CD14-positive monocyte (primary cell): Measurements from ENCODE around the gene CD24. TPM values are rescaled to one million over a fixed set of nuclear protein-coding genes. Genes with fewer than 3 reads are reported as not detected.
A peak's percentile ranks its signal among the peaks of the same experiment; 100 is the strongest.

ENCODE experiments used
- DNase-seq, 3 donors: peaks; one replicate each; pipeline ENCODE4 v3.0.0-alpha.2; 2011 to 2022
- H2AFZ ChIP-seq: 2 replicates; pipeline ENCODE4 v1.6.0; 2012; ENCODE audit warnings: mild to moderate bottlenecking, low read depth, low read length, inconsistent platforms; ENCODE audit not compliant: insufficient read depth, poor library complexity, severe bottlenecking
- H3K27ac ChIP-seq, 2 donors: 1 replicate in 1 of 2; 2 replicates in 1 of 2; pipeline ENCODE4 v1.5.1; 2012 to 2013; ENCODE audit warnings: low read length in 2 of 2, control low read depth in 1 of 2, inconsistent platforms in 1 of 2, low read depth in 1 of 2, mild to moderate bottlenecking in 1 of 2
- H3K27me3 ChIP-seq, 2 donors: one replicate each; pipeline versions ENCODE4 v1.6.0 to v1.6.1; 2011 to 2013; ENCODE audit warnings: low read length in 2 of 2; ENCODE audit not compliant: control insufficient read depth in 2 of 2, insufficient read depth in 2 of 2
- H3K36me3 ChIP-seq, 2 donors: replicated peaks in 1 of 2; 1 replicate in 1 of 2; 2 replicates in 1 of 2; pipeline versions ENCODE4 v1.5.1 to v1.6.1; 2012 to 2013; ENCODE audit warnings: low read length in 2 of 2, control low read depth in 1 of 2, inconsistent platforms in 1 of 2, mild to moderate bottlenecking in 1 of 2; ENCODE audit not compliant: insufficient read depth in 2 of 2, control insufficient read depth in 1 of 2
- H3K4me1 ChIP-seq, 2 donors: 1 replicate in 1 of 2; 2 replicates in 1 of 2; pipeline versions ENCODE4 v1.5.1 to v1.6.1; 2012 to 2013; ENCODE audit warnings: low read length in 2 of 2, control low read depth in 1 of 2, inconsistent platforms in 1 of 2, mild to moderate bottlenecking in 1 of 2, moderate library complexity in 1 of 2; ENCODE audit not compliant: insufficient read depth in 2 of 2, control insufficient read depth in 1 of 2
- H3K4me2 ChIP-seq: replicated peaks from 2 replicates; pipeline ENCODE3; 2012; ENCODE audit warnings: low read length, moderate library complexity, mild to moderate bottlenecking; ENCODE audit not compliant: poor library complexity, severe bottlenecking; ENCODE audit errors: extremely low read depth
- H3K4me3 ChIP-seq, 3 experiments: fragments of 200-600 bp in 1 of 3; sonication (generic) in 1 of 3; replicated peaks in 1 of 3; 1 replicate in 2 of 3; 2 replicates in 1 of 3; pipeline ENCODE4 v1.5.1; 2011 to 2013; ENCODE audit warnings: low read length in 3 of 3, mild to moderate bottlenecking in 3 of 3, control low read depth in 2 of 3, low read depth in 2 of 3, inconsistent platforms in 1 of 3, moderate library complexity in 1 of 3
- H3K79me2 ChIP-seq: 2 replicates; pipeline ENCODE4 v1.6.0; 2012; ENCODE audit warnings: mild to moderate bottlenecking, control low read depth, inconsistent platforms, low read length, moderate library complexity; ENCODE audit not compliant: insufficient read depth
- H3K9ac ChIP-seq: 2 replicates; pipeline ENCODE4 v1.6.0; 2017; ENCODE audit warnings: low read length, mild to moderate bottlenecking; ENCODE audit not compliant: insufficient read depth, poor library complexity, severe bottlenecking
- H3K9me3 ChIP-seq, 2 donors: replicated peaks in 1 of 2; 1 replicate in 1 of 2; 2 replicates in 1 of 2; pipeline versions ENCODE4 v1.5.1 to v1.6.1; 2012 to 2013; ENCODE audit warnings: low read length in 2 of 2, control low read depth in 1 of 2; ENCODE audit not compliant: control insufficient read depth in 1 of 2, insufficient read depth in 1 of 2
- H4K20me1 ChIP-seq: 2 replicates; pipeline ENCODE4 v1.6.0; 2012; ENCODE audit warnings: mild to moderate bottlenecking, low read length, control low read depth, moderate library complexity; ENCODE audit not compliant: insufficient read depth
- H3K27ac Mint-ChIP-seq, 7 donors: one replicate each; pipeline ENCODE4 v1.8.0; 2020; ENCODE audit warnings: mild to moderate bottlenecking in 7 of 7, mixed read lengths in 7 of 7, moderate library complexity in 6 of 7, inconsistent platforms in 2 of 7
- H3K27me3 Mint-ChIP-seq, 3 donors: one replicate each; pipeline ENCODE4 v1.8.0; 2021 to 2022; ENCODE audit warnings: low read depth in 3 of 3, mild to moderate bottlenecking in 3 of 3, mixed read lengths in 3 of 3, moderate library complexity in 3 of 3, inconsistent platforms in 1 of 3
- H3K36me3 Mint-ChIP-seq, 2 donors: one replicate each; pipeline ENCODE4 v1.8.0; 2020; ENCODE audit warnings: mixed read lengths in 2 of 2, inconsistent platforms in 1 of 2, mild to moderate bottlenecking in 1 of 2
- H3K4me1 Mint-ChIP-seq: one replicate; pipeline ENCODE4 v1.8.0; 2020; ENCODE audit warnings: mild to moderate bottlenecking, mixed read lengths
- H3K4me3 Mint-ChIP-seq, 2 donors: one replicate each; pipeline ENCODE4 v1.8.0; 2020; ENCODE audit warnings: mild to moderate bottlenecking in 2 of 2, mixed read lengths in 2 of 2, moderate library complexity in 1 of 2
- H3K9me3 Mint-ChIP-seq, 7 donors: one replicate each; pipeline ENCODE4 v1.8.0; 2020 to 2022; ENCODE audit warnings: mixed read lengths in 7 of 7, mild to moderate bottlenecking in 6 of 7, moderate library complexity in 6 of 7, inconsistent platforms in 2 of 7
- WGBS: methylation state at CpG from one replicate; pipeline ENCODE4 v1.1.5; 2013; ENCODE audit warnings: missing lambda C conversion rate; ENCODE audit not compliant: insufficient coverage; 5-methylcytosine and 5-hydroxymethylcytosine counted together
- intact Hi-C, 2 donors: fragments of 100-400 bp; cut with micrococcal nuclease; formaldehyde crosslinking; loops; one replicate each; pipeline versions ENCODE4 v1.15.0 to v1.15.1; 2023
- polyA plus RNA-seq, 3 donors: library from polyadenylated mRNA; depleted of rRNA in 1 of 3; unstranded in 2 of 3; stranded (reverse) in 1 of 3; fragments of 300-500 nt in 2 of 3; fragments of >200 nt in 1 of 3; fragmentation: Illumina TruSeq in 2 of 3; gene quantifications; 1 replicate in 2 of 3; 2 replicates in 1 of 3; pipeline ENCODE4 v1.2.3, GENCODE V29; 2012 to 2021
- TF ChIP-seq, protein P1 (sequence below): fragments of 200-600 bp; IDR thresholded peaks from one replicate; pipeline ENCODE4 v1.8.0; 2022; ENCODE audit warnings: antibody characterized with exemption, mild to moderate bottlenecking

Gene CD24
- polyA plus RNA-seq, 3 donors = 0.05 to 0.46 (median 0.29) TPM

DNA sequence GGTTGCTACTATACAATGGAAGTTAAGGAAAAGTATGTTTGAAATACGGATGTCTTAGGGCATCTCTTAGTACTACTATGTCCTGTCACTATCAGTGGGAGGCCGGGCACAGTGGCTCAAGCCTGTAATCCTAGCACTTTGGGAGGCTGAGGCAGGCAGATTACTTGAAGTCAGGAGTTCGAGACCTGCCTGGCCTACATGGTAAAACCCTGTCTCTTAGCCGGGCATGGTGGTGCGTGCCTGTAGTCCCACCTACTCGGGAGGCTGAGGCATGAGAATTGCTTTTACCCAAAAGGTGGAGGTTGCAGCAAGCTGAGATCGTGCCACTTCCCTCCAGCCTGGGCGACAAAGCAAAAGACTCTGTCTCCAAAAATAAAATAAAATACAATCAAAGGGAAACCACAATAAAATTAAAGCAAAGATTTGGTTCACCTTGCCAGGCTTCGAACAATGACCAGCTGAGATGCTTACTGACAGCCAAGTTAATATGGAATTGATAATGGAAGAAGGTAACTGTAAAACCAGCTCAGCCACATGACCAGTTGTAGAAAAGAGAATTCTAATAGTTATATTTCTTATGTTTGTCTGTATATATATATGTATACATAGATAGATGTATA lies 6.5 kb downstream of the CD24 start:
- peaks cover 0 to 3% (median 2%) of the 10 kb centered on the region in 7 donors for H3K9me3 Mint-ChIP-seq
- no peak overlapping the region for H3K4me2 ChIP-seq
- no peaks in the 10 kb centered on the region for H3K79me2 ChIP-seq
- H3K9ac ChIP-seq = no peak overlapping the region
- H3K27me3 ChIP-seq = peaks cover 14 to 23% of the 10 kb centered on the region in 2 donors
- no peaks in the 10 kb centered on the region for H3K36me3 Mint-ChIP-seq
- peaks cover 0 to 11% of the 10 kb centered on the region in 2 donors for H3K9me3 ChIP-seq
- no peaks in the 10 kb centered on the region for H4K20me1 ChIP-seq
- 90% methylated on average over 5 of the region's 9 CpGs for WGBS
- peaks cover 39 to 50% (median 39%) of the 10 kb centered on the region in 3 donors for H3K27me3 Mint-ChIP-seq
- H3K4me3 ChIP-seq = no peak overlapping the region
- TF ChIP-seq, protein P1, sequence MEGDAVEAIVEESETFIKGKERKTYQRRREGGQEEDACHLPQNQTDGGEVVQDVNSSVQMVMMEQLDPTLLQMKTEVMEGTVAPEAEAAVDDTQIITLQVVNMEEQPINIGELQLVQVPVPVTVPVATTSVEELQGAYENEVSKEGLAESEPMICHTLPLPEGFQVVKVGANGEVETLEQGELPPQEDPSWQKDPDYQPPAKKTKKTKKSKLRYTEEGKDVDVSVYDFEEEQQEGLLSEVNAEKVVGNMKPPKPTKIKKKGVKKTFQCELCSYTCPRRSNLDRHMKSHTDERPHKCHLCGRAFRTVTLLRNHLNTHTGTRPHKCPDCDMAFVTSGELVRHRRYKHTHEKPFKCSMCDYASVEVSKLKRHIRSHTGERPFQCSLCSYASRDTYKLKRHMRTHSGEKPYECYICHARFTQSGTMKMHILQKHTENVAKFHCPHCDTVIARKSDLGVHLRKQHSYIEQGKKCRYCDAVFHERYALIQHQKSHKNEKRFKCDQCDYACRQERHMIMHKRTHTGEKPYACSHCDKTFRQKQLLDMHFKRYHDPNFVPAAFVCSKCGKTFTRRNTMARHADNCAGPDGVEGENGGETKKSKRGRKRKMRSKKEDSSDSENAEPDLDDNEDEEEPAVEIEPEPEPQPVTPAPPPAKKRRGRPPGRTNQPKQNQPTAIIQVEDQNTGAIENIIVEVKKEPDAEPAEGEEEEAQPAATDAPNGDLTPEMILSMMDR = no peak
- no peaks in the 10 kb centered on the region for H3K4me1 ChIP-seq
- no peak overlapping the region for H3K4me3 Mint-ChIP-seq
- H2AFZ ChIP-seq = no peak overlapping the region
- peak overlapping the region in 1 of 7 donors; percentile 26 for H3K27ac Mint-ChIP-seq
- peaks cover under 1% of the 10 kb centered on the region for H3K4me1 Mint-ChIP-seq
- H3K27ac ChIP-seq = no peak overlapping the region
- H3K36me3 ChIP-seq = no peaks in the 10 kb centered on the region
- DNase-seq = no peak
- intact Hi-C loops = no loop called here

DNA sequence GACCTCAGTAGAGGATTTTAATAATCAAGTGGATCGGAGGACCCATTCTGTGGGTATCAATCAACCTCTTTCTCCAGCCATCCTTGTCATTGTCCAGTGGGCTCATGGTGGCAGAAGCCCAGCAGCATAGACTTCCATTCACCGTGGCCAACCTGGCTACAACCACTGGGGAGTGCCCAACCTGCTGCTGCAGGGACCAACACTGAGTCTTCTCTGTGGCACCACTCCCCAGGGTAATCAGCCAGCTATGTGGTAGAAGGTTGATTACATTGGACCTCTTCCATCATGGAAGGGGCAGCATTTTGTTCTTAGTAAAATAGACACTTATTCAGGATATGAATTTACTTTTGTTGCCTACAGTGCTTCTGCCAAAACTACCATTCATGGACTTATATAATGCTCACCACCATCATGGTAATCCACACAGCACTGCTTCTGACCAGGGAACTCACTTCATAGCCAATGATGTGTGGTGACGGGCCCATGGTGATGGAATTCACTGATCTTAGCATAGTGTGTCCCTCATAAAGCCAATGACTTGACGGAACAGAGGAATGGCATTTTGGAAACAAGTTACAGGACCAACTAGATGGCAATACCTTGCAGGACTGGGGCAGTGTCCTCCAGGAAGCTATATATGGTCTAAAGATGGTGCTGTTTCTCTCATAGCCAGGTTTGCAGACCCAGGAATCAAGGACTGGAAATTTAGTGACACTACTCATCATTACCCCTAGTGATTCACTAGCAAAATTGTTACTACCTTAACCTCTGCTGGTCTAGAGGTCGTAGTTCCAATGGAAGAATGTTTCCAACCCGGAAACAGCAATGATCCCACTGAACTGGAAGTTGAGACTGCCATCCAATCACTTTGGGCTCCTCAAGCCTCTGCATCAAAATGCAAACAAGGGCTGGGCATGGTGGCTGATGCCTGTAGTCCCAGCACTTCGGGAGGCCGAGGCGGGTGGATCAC lies 7.6 kb downstream of the CD24 start:
- WGBS = 92% methylated on average over 5 of the region's 9 CpGs
- H3K4me1 ChIP-seq = no peaks in the 10 kb centered on the region
- H3K4me2 ChIP-seq = no peak overlapping the region
- DNase-seq = no peak
- H3K9ac ChIP-seq = no peak overlapping the region
- Mint-ChIP-seq H3K4me1 (no peaks in the 10 kb centered on the region), H3K27me3 (peaks cover 28 to 39% (median 29%) of the 10 kb centered on the region in 3 donors), H3K36me3 (no peaks in the 10 kb centered on the region), H3K4me3 (no peak overlapping the region), H3K9me3 (peaks cover 0 to 3% (median 0%) of the 10 kb centered on the region in 7 donors), H3K27ac (peak overlapping the region in 2 of 7 donors; percentile 26 to 35)
- intact Hi-C loops = no loop called here
- peaks cover 0 to 2% of the 10 kb centered on the region in 2 donors for H3K9me3 ChIP-seq
- H4K20me1 ChIP-seq = no peaks in the 10 kb centered on the region
- no peaks in the 10 kb centered on the region for H3K36me3 ChIP-seq
- no peaks in the 10 kb centered on the region for H3K79me2 ChIP-seq
- TF ChIP-seq, protein P1 = no peak
- no peak overlapping the region for H2AFZ ChIP-seq
- H3K27ac ChIP-seq = no peak overlapping the region
- H3K27me3 ChIP-seq = peaks cover 3 to 12% of the 10 kb centered on the region in 2 donors
- H3K4me3 ChIP-seq = no peak overlapping the region
